Ascending aorta (tissue), 2 donors: ENCODE data around the gene SLFN14. TPM values are rescaled to one million over a fixed set of nuclear protein-coding genes. Genes with fewer than 3 reads are reported as not detected.

Experiments used
- DNase-seq, 2 donors: peaks; one replicate each; pipeline ENCODE4 v3.0.0-alpha.2; 2019; ENCODE audit warnings: low spot score in 2 of 2
- H3K27ac ChIP-seq, 2 donors: fragments of 200-600 bp; sonication (generic); one replicate each; pipeline ENCODE4 v1.5.1; 2016 to 2017; ENCODE audit warnings: mild to moderate bottlenecking in 1 of 2
- H3K27me3 ChIP-seq: fragments of 200-600 bp; sonication (generic); one replicate; pipeline ENCODE4 v1.5.1; 2017
- H3K36me3 ChIP-seq, 2 donors: fragments of 200-600 bp; sonication (generic); one replicate each; pipeline ENCODE4 v1.5.1; 2016
- H3K4me1 ChIP-seq, 2 donors: fragments of 200-600 bp; sonication (generic); one replicate each; pipeline ENCODE4 v1.5.1; 2016 to 2017; ENCODE audit warnings: mild to moderate bottlenecking in 1 of 2
- H3K4me3 ChIP-seq, 2 donors: fragments of 200-600 bp; sonication (generic); one replicate each; pipeline ENCODE4 v1.5.1; 2016 to 2017; ENCODE audit warnings: mild to moderate bottlenecking in 1 of 2
- H3K9me3 ChIP-seq, 2 donors: fragments of 200-600 bp; sonication (generic); one replicate each; pipeline ENCODE4 v1.5.1; 2016
- intact Hi-C: fragments of 100-400 bp; cut with DNase I; formaldehyde crosslinking; loops from one replicate; pipeline ENCODE4 v1.15.1; 2023
- total RNA-seq: library from RNA; depleted of rRNA; stranded (reverse); fragments of >200 nt; gene quantifications from one replicate; pipeline ENCODE4 v1.1.0, GENCODE V29; 2016
- TF ChIP-seq, protein P1 (sequence below), 3 experiments: fragments of 200-600 bp in 2 of 3; fragments of 450-650 bp in 1 of 3; sonication (generic) in 2 of 3; IDR thresholded peaks; one replicate each; pipeline ENCODE4 v1.5.1; 2016 to 2019; ENCODE audit warnings: antibody characterized with exemption in 3 of 3, mild to moderate bottlenecking in 1 of 3, moderate library complexity in 1 of 3

The SLFN14 gene
- total RNA-seq, 1 donor from 2014 or later, result not detected

GRCh38 chr17:35545150-35545549 is 15.5 kb downstream of the SLFN14 start:
- no peaks in the 10 kb centered on the region for H3K4me1 ChIP-seq
- H3K36me3 ChIP-seq, result no peaks in the 10 kb centered on the region
- H3K4me3 ChIP-seq, result no peak overlapping the region
- H3K27me3 ChIP-seq, result no peaks in the 10 kb centered on the region
- TF ChIP-seq, protein P1, sequence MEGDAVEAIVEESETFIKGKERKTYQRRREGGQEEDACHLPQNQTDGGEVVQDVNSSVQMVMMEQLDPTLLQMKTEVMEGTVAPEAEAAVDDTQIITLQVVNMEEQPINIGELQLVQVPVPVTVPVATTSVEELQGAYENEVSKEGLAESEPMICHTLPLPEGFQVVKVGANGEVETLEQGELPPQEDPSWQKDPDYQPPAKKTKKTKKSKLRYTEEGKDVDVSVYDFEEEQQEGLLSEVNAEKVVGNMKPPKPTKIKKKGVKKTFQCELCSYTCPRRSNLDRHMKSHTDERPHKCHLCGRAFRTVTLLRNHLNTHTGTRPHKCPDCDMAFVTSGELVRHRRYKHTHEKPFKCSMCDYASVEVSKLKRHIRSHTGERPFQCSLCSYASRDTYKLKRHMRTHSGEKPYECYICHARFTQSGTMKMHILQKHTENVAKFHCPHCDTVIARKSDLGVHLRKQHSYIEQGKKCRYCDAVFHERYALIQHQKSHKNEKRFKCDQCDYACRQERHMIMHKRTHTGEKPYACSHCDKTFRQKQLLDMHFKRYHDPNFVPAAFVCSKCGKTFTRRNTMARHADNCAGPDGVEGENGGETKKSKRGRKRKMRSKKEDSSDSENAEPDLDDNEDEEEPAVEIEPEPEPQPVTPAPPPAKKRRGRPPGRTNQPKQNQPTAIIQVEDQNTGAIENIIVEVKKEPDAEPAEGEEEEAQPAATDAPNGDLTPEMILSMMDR (IDR thresholded peaks at IDR 0.05), result no peak
- intact Hi-C loops, result no loop called here
- H3K9me3 ChIP-seq, result no peaks in the 10 kb centered on the region
- no peak overlapping the region for H3K27ac ChIP-seq
- DNase-seq, result no peak

DNA sequence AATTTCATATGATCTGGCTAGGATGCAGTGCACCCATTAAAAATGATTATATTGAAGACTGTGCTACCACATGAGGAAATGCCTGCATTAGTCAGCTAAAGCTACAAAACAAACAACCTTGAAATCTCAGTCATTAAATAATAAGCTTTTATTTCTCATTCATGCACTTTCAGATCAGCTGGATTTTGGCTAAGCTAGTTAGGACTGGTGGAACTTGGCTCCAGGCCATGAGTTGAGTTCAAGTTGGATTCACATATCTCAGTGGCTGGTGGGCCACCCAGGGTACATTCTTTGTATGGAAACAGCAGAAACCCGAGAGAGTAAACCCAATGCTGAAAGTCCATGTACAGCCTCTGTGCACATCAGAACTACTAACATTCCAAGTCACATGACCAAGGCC is 16.8 kb downstream of the SLFN14 start:
- Histone ChIP-seq H3K4me3 (no peak overlapping the region), H3K9me3 (no peaks in the 10 kb centered on the region), H3K36me3 (no peaks in the 10 kb centered on the region), H3K27me3 (no peaks in the 10 kb centered on the region), H3K4me1 (peaks cover 0 to 2% of the 10 kb centered on the region in 2 donors), H3K27ac (no peak overlapping the region)
- intact Hi-C loops, result no loop called here
- DNase-seq, result no peak
- TF ChIP-seq, protein P1 (IDR thresholded peaks at IDR 0.05), result no peak

DNA sequence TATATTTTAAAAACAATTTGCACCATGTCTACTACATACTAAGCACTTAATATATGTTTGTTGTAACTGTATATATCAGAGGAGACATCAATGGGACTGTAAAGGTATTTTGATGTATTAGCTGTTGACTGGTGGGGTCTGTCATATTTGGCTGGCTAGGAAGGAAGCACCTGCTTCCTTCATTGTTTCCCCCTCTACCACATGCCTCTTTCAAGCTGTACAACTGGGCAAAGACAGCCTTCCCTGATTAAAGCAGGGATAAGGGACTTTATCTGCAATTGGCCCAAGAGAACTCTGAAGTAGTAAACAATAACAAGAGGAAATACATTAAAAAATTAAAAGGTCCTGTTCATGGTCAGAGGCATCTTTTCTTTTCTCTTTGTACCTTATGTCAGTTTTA is 17.6 kb downstream of the SLFN14 start:
- no peak for DNase-seq
- TF ChIP-seq, protein P1 (IDR thresholded peaks at IDR 0.05), result no peak
- H3K27me3 ChIP-seq, result no peaks in the 10 kb centered on the region
- intact Hi-C loops, result no loop called here
- H3K9me3 ChIP-seq, result no peaks in the 10 kb centered on the region
- no peak overlapping the region for H3K4me3 ChIP-seq
- H3K36me3 ChIP-seq, result no peaks in the 10 kb centered on the region
- H3K27ac ChIP-seq, result no peak overlapping the region
- peaks cover 0 to 2% of the 10 kb centered on the region in 2 donors for H3K4me1 ChIP-seq

- H3K4me1 ChIP-seq, result peaks cover 0 to 2% of the 10 kb centered on the region in 2 donors
- intact Hi-C loops, result no loop called here
- no peak for DNase-seq
- peak overlapping the region in 1 of 2 donors; percentile 38 for H3K27ac ChIP-seq
- H3K27me3 ChIP-seq, result no peaks in the 10 kb centered on the region
- H3K9me3 ChIP-seq, result no peaks in the 10 kb centered on the region
- H3K36me3 ChIP-seq, result no peaks in the 10 kb centered on the region
- TF ChIP-seq, protein P1 (IDR thresholded peaks at IDR 0.05), result no peak
- peak overlapping the region in 1 of 2 donors; percentile 51 for H3K4me3 ChIP-seq
These were observed 19.2 kb downstream of the SLFN14 start for GRCh38 chr17:35541434-35541833.

GRCh38 chr17:35540589-35541404 is 19.8 kb downstream of the SLFN14 start:
- H3K27ac ChIP-seq, result peak overlapping the region; percentile 12 to 38
- TF ChIP-seq, protein P1 (IDR thresholded peaks at IDR 0.05), result no peak
- H3K9me3 ChIP-seq, result no peaks in the 10 kb centered on the region
- H3K36me3 ChIP-seq, result no peaks in the 10 kb centered on the region
- intact Hi-C loops, result no loop called here
- no peaks in the 10 kb centered on the region for H3K27me3 ChIP-seq
- H3K4me1 ChIP-seq, result peaks cover 0 to 2% of the 10 kb centered on the region in 2 donors
- peak overlapping the region; percentile 23 to 51 for H3K4me3 ChIP-seq
- peak in 1 of 2 donors; percentile 74 for DNase-seq
